K562 (cell line): ENCODE measurements around the gene FGF21. TPM values are rescaled to one million over a fixed set of nuclear protein-coding genes. Genes with fewer than 3 reads are reported as not detected.

Experiments used
- HDGF ChIP-seq: fragments of 450-650 bp; IDR thresholded peaks from 2 replicates; pipeline ENCODE4 v1.6.1; 2016
- HNRNPLL ChIP-seq: fragments of 200-400 bp; formaldehyde crosslinking; IDR thresholded peaks from 2 replicates; pipeline ENCODE4 v1.6.1; 2017; ENCODE audit warnings: low read length, low read depth, mild to moderate bottlenecking; ENCODE audit not compliant: poor library complexity, severe bottlenecking
- KHSRP ChIP-seq: fragments of 450-650 bp; IDR thresholded peaks from 2 replicates; pipeline ENCODE4 v1.6.1; 2017
- MAFF ChIP-seq: IDR thresholded peaks from 2 replicates; pipeline ENCODE4 v1.6.1; 2012; ENCODE audit warnings: low read length, improper control_type of control experiment
- NR2C1 ChIP-seq, 2 experiments: fragments of 450-650 bp; IDR thresholded peaks; 2 replicates each; pipeline ENCODE4 v1.6.1; 2017; ENCODE audit warnings: mild to moderate bottlenecking in 2 of 2, antibody characterized with exemption in 1 of 2, inconsistent platforms in 1 of 2, missing compliant biosample characterization in 1 of 2, missing genetic modification characterization in 1 of 2
- POLR2H ChIP-seq: IDR thresholded peaks from 2 replicates; pipeline ENCODE4 v1.6.1; 2016; ENCODE audit warnings: missing genetic modification characterization, low read depth, mild to moderate bottlenecking, control low read depth, missing compliant biosample characterization, moderate library complexity
- RBM25 ChIP-seq: fragments of 200-400 bp; formaldehyde crosslinking; IDR thresholded peaks from 2 replicates; pipeline ENCODE4 v1.6.1; 2018; ENCODE audit warnings: low read length, low read depth, moderate library complexity; ENCODE audit not compliant: severe bottlenecking
- TBP ChIP-seq: optimal IDR thresholded peaks from 2 replicates; pipeline ENCODE3; 2011; ENCODE audit warnings: low read depth, low read length, improper control_type of control experiment
- TGIF2 ChIP-seq: sonication (generic); formaldehyde crosslinking; IDR thresholded peaks from 2 replicates; pipeline ENCODE4 v1.8.1; 2022; ENCODE audit warnings: mild to moderate bottlenecking, missing genetic modification reagents, moderate library complexity
- ZC3H4 ChIP-seq: sonication (generic); formaldehyde crosslinking; IDR thresholded peaks from 2 replicates; pipeline ENCODE4 v1.9.0; 2021; ENCODE audit warnings: missing genetic modification reagents, borderline replicate concordance
- ZNF232 ChIP-seq: sonication (generic); formaldehyde crosslinking; IDR thresholded peaks from 2 replicates; pipeline ENCODE4 v1.8.0; 2022; ENCODE audit warnings: mild to moderate bottlenecking, missing genetic modification reagents
- polyA plus RNA-seq, 8 experiments: library from polyadenylated mRNA; depleted of rRNA in 4 of 8; stranded (reverse) in 5 of 8; unstranded in 3 of 8; fragments of >200 nt; fragmentation: Nextera tagmentation in 2 of 8; fragmentation: Illumina TruSeq in 1 of 8; extraction: Ambion mirVana in 2 of 8; extraction: Trizol in 1 of 8; gene quantifications; 2 replicates each; pipeline versions ENCODE4 v1.2.1 to v1.2.3, GENCODE V29; 2011 to 2014; ENCODE audit warnings: inconsistent platforms in 1 of 8, missing spikeins in 1 of 8
- total RNA-seq, 7 experiments: library from RNA; depleted of rRNA in 6 of 7; stranded (reverse); fragments of >200 nt in 6 of 7; fragmentation: Illumina TruSeq in 2 of 7; extraction: Trizol in 2 of 7; gene quantifications; 2 replicates each; pipeline versions ENCODE4 v1.2.1 to v1.2.3, GENCODE V29; 2011 to 2021; ENCODE audit warnings: low replicate concordance in 1 of 7
- TF ChIP-seq, protein P1 (sequence below): fragments of 450-650 bp; IDR thresholded peaks from 2 replicates; pipeline ENCODE4 v1.7.1; 2018; ENCODE audit warnings: mild to moderate bottlenecking, low read depth; ENCODE audit not compliant: partially characterized antibody
- TF ChIP-seq, protein P2 (sequence below): fragments of 250-450 bp; sonication (Bioruptor Pico); IDR thresholded peaks from 2 replicates; pipeline ENCODE4 v1.8.0; 2022; ENCODE audit warnings: moderate library complexity, mild to moderate bottlenecking, inconsistent platforms
- TF ChIP-seq, protein P3 (sequence below), 3 experiments: fragments of 200-800 bp in 1 of 3; fragments of 250-450 bp in 1 of 3; fragments of 450-650 bp in 1 of 3; sonication (Bioruptor Pico) in 1 of 3; sonication (Bioruptor generic) in 1 of 3; formaldehyde crosslinking in 1 of 3; IDR thresholded peaks; 2 replicates each; pipeline versions ENCODE4 v1.6.1 to v1.8.0; 2016 to 2022; ENCODE audit warnings: mild to moderate bottlenecking in 2 of 3, missing genetic modification characterization in 2 of 3, missing compliant biosample characterization in 1 of 3, moderate library complexity in 1 of 3
- TF ChIP-seq, protein P4 (sequence below), 2 experiments: fragments of 450-650 bp in 1 of 2; sonication (generic) in 1 of 2; formaldehyde crosslinking in 1 of 2; IDR thresholded peaks in 1 of 2; conservative IDR thresholded peaks in 1 of 2; 2 replicates each; pipeline versions ENCODE4 v1.6.1 to v1.8.1; 2016 to 2023; ENCODE audit warnings: mild to moderate bottlenecking in 2 of 2, moderate library complexity in 2 of 2, inconsistent platforms in 1 of 2, missing genetic modification reagents in 1 of 2
- TF ChIP-seq, protein P5 (sequence below): fragments of 250-450 bp; sonication (Bioruptor Pico); IDR thresholded peaks from 2 replicates; pipeline ENCODE4 v1.8.0; 2021; ENCODE audit warnings: borderline replicate concordance, mild to moderate bottlenecking, moderate library complexity; ENCODE audit not compliant: poor library complexity, severe bottlenecking
- TF ChIP-seq, protein P6 (sequence below): fragments of 250-450 bp; sonication (Bioruptor Pico); IDR thresholded peaks from 2 replicates; pipeline ENCODE4 v1.6.1; 2021; ENCODE audit warnings: mild to moderate bottlenecking

Gene FGF21
- total and polyA plus RNA-seq, 9 of the 15 experiments (the other 6 are each of a cell fraction or from before 2014, with no cell fraction given), result 0.04 to 0.77 (median 0.09) TPM; not detected in 6

DNA sequence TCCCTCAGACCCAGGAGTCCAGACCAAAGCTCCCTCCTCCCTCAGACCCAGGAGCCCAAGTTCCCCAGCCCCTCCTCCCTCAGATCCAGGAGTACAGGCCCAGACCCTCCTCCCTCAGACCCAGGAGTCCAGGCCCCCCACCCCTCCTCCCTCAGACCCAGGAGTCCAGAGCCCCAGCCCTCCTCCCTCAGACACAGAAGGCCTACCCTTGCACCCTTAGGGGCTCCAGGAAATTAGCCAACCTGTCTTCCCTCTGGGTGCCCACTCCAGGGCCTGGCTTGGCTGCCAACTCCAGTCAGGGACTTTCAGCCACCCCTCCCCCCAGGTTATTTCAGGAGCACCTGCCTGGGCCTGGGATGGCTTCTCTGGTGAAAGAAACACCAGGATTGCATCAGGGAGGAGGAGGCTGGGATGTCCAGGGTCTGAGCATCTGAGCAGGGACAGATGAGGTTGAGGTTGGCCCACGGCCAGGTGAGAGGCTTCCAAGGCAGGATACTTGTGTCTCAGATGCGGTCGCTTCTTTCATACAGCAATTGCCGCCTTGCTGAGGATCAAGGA is at the start of gene FGF21 (continued):
- TF ChIP-seq, protein P1, sequence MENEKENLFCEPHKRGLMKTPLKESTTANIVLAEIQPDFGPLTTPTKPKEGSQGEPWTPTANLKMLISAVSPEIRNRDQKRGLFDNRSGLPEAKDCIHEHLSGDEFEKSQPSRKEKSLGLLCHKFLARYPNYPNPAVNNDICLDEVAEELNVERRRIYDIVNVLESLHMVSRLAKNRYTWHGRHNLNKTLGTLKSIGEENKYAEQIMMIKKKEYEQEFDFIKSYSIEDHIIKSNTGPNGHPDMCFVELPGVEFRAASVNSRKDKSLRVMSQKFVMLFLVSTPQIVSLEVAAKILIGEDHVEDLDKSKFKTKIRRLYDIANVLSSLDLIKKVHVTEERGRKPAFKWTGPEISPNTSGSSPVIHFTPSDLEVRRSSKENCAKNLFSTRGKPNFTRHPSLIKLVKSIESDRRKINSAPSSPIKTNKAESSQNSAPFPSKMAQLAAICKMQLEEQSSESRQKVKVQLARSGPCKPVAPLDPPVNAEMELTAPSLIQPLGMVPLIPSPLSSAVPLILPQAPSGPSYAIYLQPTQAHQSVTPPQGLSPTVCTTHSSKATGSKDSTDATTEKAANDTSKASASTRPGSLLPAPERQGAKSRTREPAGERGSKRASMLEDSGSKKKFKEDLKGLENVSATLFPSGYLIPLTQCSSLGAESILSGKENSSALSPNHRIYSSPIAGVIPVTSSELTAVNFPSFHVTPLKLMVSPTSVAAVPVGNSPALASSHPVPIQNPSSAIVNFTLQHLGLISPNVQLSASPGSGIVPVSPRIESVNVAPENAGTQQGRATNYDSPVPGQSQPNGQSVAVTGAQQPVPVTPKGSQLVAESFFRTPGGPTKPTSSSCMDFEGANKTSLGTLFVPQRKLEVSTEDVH, result no peak
- no peak for TF ChIP-seq HDGF
- no peak for TF ChIP-seq TBP
- TF ChIP-seq KHSRP, result no peak
- TF ChIP-seq MAFF, result no peak
- TF ChIP-seq, protein P2, sequence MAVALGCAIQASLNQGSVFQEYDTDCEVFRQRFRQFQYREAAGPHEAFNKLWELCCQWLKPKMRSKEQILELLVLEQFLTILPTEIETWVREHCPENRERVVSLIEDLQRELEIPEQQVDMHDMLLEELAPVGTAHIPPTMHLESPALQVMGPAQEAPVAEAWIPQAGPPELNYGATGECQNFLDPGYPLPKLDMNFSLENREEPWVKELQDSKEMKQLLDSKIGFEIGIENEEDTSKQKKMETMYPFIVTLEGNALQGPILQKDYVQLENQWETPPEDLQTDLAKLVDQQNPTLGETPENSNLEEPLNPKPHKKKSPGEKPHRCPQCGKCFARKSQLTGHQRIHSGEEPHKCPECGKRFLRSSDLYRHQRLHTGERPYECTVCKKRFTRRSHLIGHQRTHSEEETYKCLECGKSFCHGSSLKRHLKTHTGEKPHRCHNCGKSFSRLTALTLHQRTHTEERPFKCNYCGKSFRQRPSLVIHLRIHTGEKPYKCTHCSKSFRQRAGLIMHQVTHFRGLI (CRISPR knock-in tag), result no peak
- no peak for TF ChIP-seq ZNF232 (CRISPR knock-in tag)
- TF ChIP-seq, protein P3, sequence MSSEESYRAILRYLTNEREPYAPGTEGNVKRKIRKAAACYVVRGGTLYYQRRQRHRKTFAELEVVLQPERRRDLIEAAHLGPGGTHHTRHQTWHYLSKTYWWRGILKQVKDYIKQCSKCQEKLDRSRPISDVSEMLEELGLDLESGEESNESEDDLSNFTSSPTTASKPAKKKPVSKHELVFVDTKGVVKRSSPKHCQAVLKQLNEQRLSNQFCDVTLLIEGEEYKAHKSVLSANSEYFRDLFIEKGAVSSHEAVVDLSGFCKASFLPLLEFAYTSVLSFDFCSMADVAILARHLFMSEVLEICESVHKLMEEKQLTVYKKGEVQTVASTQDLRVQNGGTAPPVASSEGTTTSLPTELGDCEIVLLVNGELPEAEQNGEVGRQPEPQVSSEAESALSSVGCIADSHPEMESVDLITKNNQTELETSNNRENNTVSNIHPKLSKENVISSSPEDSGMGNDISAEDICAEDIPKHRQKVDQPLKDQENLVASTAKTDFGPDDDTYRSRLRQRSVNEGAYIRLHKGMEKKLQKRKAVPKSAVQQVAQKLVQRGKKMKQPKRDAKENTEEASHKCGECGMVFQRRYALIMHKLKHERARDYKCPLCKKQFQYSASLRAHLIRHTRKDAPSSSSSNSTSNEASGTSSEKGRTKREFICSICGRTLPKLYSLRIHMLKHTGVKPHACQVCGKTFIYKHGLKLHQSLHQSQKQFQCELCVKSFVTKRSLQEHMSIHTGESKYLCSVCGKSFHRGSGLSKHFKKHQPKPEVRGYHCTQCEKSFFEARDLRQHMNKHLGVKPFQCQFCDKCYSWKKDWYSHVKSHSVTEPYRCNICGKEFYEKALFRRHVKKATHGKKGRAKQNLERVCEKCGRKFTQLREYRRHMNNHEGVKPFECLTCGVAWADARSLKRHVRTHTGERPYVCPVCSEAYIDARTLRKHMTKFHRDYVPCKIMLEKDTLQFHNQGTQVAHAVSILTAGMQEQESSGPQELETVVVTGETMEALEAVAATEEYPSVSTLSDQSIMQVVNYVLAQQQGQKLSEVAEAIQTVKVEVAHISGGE (CRISPR knock-in tag; IDR thresholded peaks at IDR 0.05), result no peak
- TF ChIP-seq NR2C1 (IDR thresholded peaks at IDR 0.05), result no peak
- no peak for TF ChIP-seq NR2C1 (tag; IDR thresholded peaks at IDR 0.05)
- no peak for TF ChIP-seq HNRNPLL
- TF ChIP-seq, protein P4, sequence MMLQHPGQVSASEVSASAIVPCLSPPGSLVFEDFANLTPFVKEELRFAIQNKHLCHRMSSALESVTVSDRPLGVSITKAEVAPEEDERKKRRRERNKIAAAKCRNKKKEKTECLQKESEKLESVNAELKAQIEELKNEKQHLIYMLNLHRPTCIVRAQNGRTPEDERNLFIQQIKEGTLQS (IDR thresholded peaks at IDR 0.05), result peak; percentile 80; the same call in 1 of the 2 replicates
- TF ChIP-seq, protein P4 (CRISPR knock-in tag; conservative IDR thresholded peaks at IDR 0.05), result no peak
- no peak for TF ChIP-seq RBM25
- no peak for TF ChIP-seq ZC3H4 (CRISPR knock-in tag)
- TF ChIP-seq, protein P5, sequence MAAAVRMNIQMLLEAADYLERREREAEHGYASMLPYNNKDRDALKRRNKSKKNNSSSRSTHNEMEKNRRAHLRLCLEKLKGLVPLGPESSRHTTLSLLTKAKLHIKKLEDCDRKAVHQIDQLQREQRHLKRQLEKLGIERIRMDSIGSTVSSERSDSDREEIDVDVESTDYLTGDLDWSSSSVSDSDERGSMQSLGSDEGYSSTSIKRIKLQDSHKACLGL (CRISPR knock-in tag), result no peak
- no peak for TF ChIP-seq TGIF2 (CRISPR knock-in tag)
- TF ChIP-seq, protein P6, sequence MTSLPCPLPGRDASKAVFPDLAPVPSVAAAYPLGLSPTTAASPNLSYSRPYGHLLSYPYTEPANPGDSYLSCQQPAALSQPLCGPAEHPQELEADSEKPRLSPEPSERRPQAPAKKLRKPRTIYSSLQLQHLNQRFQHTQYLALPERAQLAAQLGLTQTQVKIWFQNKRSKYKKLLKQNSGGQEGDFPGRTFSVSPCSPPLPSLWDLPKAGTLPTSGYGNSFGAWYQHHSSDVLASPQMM (CRISPR knock-in tag), result no peak
- TF ChIP-seq POLR2H (tag), result no peak
